Stimulated activated effector memory CD8-positive, alpha-beta T cell treated with anti-CD3 and anti-CD28 coated beads, Interleukin-12 subunit alpha, Interleukin-12 subunit beta, amount 100 ng/mL, for 72 hours (primary cell): Measurements from ENCODE around the gene TSPEAR.
"Not testable (repeated sequence)": the region's sequence is repeated elsewhere in the genome, so short reads cannot be mapped to it uniquely, and the experiment has no call there.

Experiments
- ATAC-seq: fragments of 150-1000 bp; cut with Tn5 transposase; 2 replicates; pipeline ENCODE4 v1.10.0; 2021
- DNase-seq, 2 donors: peaks; one replicate each; pipeline ENCODE4 v3.0.0; 2021 to 2022; ENCODE audit warnings: low spot score in 2 of 2
- H3K27ac Mint-ChIP-seq: one replicate; pipeline ENCODE4 v1.8.0; 2022; ENCODE audit warnings: mild to moderate bottlenecking, mixed read lengths
- H3K36me3 Mint-ChIP-seq: one replicate; pipeline ENCODE4 v1.8.0; 2022; ENCODE audit warnings: mild to moderate bottlenecking, mixed read lengths
- H3K4me1 Mint-ChIP-seq: one replicate; pipeline ENCODE4 v1.8.0; 2022; ENCODE audit warnings: mixed read lengths
- H3K4me3 Mint-ChIP-seq: one replicate; pipeline ENCODE4 v1.8.0; 2022; ENCODE audit warnings: mild to moderate bottlenecking, mixed read lengths
- H3K9me3 Mint-ChIP-seq: one replicate; pipeline ENCODE4 v1.8.0; 2022; ENCODE audit warnings: mixed read lengths

Gene TSPEAR

DNA sequence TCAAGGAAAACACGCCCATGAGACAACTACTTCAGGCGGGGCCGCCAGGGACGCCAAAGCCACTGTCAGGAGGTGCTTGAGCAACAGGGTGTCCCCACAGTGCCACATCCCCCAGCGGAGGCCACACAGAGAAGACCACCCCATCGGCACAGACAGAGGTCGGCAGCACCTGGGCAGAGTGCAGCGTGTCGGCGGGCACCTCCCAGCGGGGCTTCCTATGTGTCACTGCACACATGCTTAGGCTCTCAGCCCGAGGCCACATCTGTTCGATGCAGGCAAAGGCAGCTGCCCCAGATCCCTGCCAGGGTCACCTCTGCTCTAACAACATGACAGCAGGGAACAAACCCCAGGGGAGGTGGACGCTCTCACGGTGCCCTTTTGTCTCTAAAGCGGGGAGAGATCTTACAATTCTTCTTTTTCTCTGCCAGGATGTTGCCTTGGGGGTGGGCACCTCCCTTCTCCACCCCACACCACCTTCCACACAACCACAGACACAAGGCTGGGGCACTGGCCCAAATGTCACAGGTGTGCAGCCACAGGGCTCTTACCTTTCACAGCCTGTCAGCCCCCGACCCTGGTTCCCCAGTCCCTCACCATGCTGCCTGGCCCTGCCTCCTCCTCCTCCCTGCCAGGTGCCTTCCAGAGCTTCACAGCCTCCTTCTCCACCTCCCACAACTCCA is 95.3 kb downstream of the TSPEAR start:
- peaks cover 45% of the 10 kb centered on the region for H3K4me1 Mint-ChIP-seq
- H3K27ac Mint-ChIP-seq: peak overlapping the region; percentile 91
- ATAC-seq: no peak
- no peaks in the 10 kb centered on the region for H3K36me3 Mint-ChIP-seq
- peaks cover 21% of the 10 kb centered on the region for H3K9me3 Mint-ChIP-seq
- no peak overlapping the region for H3K4me3 Mint-ChIP-seq
- peak in 1 of 2 donors; percentile 38 for DNase-seq

DNA sequence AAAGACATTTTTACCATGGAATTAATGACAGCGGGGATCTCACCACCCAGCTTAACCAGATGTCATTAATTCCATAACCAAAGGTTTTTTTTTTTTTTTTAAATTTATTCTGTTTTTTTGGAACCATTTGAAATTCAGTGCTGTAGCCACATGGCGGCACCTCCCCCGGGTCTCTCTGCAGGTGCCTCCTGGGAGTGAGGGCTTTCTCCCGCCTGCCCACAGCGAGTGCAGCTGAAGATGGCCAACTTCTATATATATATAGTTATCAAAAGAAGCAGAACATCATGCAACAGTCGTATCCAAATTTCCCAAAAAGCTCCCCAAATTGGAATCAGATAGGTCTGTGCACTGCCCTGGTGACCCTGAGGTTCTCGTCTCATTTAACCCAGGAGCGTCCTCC is 95.9 kb downstream of the TSPEAR start:
- ATAC-seq: no peak
- H3K4me3 Mint-ChIP-seq: no peak overlapping the region
- no peak for DNase-seq
- peaks cover 45% of the 10 kb centered on the region for H3K4me1 Mint-ChIP-seq
- no peaks in the 10 kb centered on the region for H3K36me3 Mint-ChIP-seq
- H3K27ac Mint-ChIP-seq: no peak overlapping the region
- peaks cover 19% of the 10 kb centered on the region for H3K9me3 Mint-ChIP-seq

DNA sequence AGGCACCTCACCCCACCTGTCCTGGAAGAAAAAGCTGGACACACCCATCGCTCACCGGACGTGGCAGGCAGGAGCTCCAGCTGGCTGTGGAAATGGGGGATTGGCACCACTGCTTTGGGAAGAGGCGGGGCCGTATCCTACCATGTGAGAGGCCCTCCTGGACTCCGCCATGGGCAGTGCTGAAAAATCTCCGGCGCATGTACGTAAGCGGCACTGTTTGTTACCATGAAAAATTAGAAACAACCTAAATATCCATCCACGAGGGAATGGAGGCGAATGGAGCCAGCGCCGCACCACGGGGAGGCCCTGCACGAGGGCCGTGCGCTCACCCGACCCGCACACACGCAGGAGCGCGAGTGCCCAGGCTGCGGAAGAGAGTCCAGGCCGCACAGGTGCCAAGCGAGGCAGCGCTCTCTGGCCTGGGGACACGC is 96.4 kb downstream of the TSPEAR start:
- DNase-seq (peak in 1 of 2 donors; percentile 37), ATAC-seq (no peak)
- Mint-ChIP-seq H3K9me3 (peaks cover 16% of the 10 kb centered on the region), H3K27ac (no peak overlapping the region), H3K4me1 (peaks cover 45% of the 10 kb centered on the region), H3K4me3 (no peak overlapping the region), H3K36me3 (no peaks in the 10 kb centered on the region)

DNA sequence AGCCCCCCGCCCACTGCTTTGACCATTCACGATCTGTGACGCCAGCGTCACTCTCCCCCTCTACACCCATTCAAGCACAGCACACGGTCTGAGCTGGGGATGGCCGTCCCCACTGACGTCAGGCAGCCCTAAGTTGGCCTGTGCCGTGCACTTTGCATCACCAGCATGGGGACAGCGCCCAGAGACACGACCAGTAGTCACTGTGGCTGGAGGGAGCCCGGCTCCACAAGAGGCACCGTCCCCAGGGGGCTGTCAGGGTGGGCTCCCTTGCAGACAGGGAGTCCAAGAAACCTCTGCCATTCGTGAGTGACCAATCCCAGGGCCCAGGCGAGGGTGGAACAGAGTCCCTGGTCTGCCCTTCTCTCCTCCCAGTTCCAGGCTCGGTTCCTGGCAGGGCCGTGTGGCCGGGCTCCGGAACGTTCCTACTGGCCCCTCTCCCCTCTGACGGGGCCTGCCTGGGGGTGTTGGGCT is 97.2 kb downstream of the TSPEAR start:
- H3K4me3 Mint-ChIP-seq: no peak overlapping the region
- ATAC-seq (no peak), DNase-seq (peak in 1 of 2 donors; percentile 36)
- peaks cover 16% of the 10 kb centered on the region for H3K9me3 Mint-ChIP-seq
- H3K27ac Mint-ChIP-seq: no peak overlapping the region
- no peaks in the 10 kb centered on the region for H3K36me3 Mint-ChIP-seq
- H3K4me1 Mint-ChIP-seq: peaks cover 38% of the 10 kb centered on the region

DNA sequence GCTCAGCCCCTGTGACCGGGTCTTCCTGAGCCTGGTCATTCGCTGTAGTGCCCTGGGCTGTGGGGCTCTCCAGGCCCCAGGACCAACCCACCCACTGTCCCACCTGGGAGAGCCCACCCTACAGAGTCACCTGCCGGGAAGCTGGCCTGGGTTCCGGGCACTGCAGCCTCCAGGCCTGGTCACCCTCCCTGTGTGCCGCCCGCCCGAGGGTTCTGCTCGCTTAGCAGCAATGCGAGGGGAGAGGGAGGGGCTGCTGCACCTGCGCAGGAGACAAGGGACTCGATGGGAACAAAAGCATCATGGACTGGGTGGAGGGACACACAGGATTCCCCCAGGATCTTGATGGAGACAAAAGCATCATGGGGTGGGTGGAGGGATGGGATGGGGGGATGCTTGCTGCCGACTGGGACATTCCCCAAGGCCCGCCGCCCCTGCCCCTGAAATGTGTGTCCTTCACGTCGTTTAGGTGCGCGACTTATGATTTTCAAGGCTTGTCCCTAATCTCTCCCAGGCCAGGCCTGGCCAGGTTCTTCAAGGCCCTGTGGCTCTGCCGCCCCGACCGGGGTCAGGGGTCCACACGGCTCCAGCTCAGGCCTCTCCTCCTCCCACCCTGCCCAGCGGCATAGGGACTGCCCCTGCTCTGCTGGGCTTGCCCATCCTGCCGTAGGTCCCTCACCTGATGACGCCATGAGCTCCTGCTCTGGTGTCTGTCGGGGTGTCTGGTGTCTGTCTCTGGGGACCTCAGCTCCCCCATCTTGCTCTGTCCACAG is 97.8 kb downstream of the TSPEAR start:
- no peak for ATAC-seq

DNA sequence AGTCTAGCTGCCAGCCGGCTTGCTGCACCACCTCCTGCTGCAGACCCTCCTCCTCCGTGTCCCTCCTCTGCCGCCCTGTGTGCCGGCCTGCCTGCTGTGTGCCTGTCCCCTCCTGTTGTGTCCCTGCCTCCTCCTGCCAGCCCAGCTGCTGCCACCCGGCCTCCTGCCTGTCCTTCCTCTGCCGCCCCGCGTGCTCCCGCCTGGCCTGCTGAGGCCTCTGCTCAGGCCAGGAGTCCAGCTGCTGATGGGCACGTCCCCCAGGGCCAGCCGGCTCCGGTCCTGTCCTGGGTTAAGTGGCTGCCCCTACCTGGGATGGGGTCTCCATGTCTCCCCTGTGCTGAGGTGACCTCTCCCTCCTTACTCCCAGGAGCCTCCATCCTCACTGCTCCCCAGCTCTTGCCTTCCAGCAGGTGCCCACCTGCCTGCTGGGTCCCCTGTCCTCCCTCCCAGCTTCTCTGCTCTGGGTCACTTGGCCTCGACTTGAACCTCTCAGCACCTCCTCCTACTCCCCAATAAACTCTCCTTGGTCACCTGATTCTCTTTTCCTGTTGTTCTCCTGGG is 98.6 kb downstream of the TSPEAR start:
- Mint-ChIP-seq H3K9me3 (peaks cover 18% of the 10 kb centered on the region), H3K27ac (peak overlapping the region; percentile 48), H3K4me1 (peaks cover 24% of the 10 kb centered on the region), H3K4me3 (no peak overlapping the region), H3K36me3 (no peaks in the 10 kb centered on the region)
- DNase-seq (peak in 1 of 2 donors; percentile 43), ATAC-seq (no peak)

More for the DNA sequence above, 97.8 kb downstream of the TSPEAR start:
- Mint-ChIP-seq H3K4me3 (no peak overlapping the region), H3K36me3 (no peaks in the 10 kb centered on the region), H3K27ac (peak overlapping the region; percentile 48), H3K9me3 (peaks cover 18% of the 10 kb centered on the region), H3K4me1 (peaks cover 32% of the 10 kb centered on the region)
- peak in 1 of 2 donors; percentile 38 for DNase-seq

DNA sequence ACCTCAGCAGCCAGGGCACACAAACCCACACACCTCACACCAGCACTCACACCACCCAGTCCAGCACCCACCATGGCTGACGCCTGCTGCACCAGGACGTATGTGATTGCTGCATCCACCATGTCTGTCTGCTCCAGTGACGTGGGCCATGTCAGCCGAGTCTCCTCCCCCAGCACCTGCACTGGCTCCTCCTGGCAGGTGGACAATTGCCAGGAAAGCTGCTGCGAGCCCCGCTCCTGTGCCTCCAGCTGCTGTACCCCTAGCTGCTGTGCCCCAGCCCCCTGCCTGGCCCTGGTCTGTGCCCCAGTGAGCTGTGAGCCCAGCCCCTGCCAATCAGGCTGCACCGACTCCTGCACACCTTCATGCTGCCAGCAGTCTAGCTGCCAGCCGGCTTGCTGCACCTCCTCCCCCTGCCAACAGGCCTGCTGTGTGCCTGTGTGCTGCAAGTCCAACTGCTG is 99.3 kb downstream of the TSPEAR start, which contains the start of gene KRTAP10-8:
Gene KRTAP10-8, plus strand, starts transcription at position 51 of the 458 bp plus-strand sequence. Its CDS starts 22 bp downstream, at position 73.
- H3K4me1 Mint-ChIP-seq: peaks cover 21% of the 10 kb centered on the region
- H3K4me3 Mint-ChIP-seq: no peak within 1 kb of the TSS
- H3K27ac Mint-ChIP-seq: peak within 1 kb of the TSS; percentile 48
- DNase-seq: no peak
- no peak for ATAC-seq
- H3K9me3 Mint-ChIP-seq: peaks cover 18% of the 10 kb centered on the region
- H3K36me3 Mint-ChIP-seq: no peaks in the 10 kb centered on the region

DNA sequence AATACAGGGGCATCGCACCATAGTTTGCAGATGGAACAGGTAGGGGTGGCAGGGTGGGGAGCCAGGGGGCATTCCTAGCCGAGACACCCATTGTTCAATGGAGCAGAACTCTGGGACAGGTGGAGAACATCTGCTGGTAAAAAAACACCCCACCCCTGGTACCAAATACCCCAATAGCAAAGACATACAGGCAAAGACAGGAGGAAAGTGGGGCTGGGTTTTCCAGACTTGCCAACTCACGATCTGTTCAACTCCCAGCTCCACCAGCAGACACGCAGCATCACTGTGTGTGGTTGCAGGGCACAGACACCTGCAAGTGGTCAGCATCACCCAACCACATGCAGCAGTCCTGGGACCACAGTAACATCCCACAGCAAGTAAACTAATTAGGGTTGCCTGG is 99.8 kb downstream of the TSPEAR start:
- H3K27ac Mint-ChIP-seq: no peak overlapping the region
- no peaks in the 10 kb centered on the region for H3K36me3 Mint-ChIP-seq

DNA sequence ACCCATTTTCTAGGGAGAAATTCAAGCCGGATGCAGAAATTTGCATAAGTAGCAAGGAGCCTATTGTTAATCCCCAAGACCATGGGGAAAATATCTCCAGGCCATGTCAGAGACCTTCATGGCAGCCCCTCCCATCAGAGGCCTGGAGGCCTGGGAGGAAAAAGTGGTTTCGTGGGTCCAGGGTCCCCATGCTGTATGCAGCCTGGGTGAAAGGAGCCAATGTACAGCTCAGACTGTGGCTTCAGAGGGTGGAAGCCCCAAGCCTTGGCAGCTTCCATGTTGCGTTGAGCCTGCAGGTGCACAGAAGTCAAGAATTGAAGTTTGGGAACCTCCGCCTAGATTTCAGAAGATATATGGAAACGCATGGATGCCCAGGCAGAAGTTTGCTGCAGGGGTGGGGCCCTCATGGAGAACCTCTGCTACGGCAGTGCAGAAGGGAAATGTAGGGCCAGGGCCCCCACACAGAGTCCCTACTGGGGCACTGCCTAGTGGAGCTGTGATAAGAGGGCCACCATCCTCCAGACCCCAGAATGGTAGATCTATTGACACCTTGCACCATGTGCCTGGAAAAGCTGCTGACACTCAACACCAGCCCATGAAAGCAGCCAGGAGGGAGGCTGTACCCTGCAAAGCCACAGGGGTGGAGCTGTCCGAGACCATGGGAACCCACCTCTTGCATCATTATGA is 101.1 kb downstream of the TSPEAR start:
- peaks cover 18% of the 10 kb centered on the region for H3K9me3 Mint-ChIP-seq

More for the DNA sequence above, 99.8 kb downstream of the TSPEAR start:
- no peak for DNase-seq
- no peak overlapping the region for H3K4me3 Mint-ChIP-seq
- no peak for ATAC-seq
- H3K9me3 Mint-ChIP-seq: peaks cover 18% of the 10 kb centered on the region
- H3K4me1 Mint-ChIP-seq: peaks cover 16% of the 10 kb centered on the region

DNA sequence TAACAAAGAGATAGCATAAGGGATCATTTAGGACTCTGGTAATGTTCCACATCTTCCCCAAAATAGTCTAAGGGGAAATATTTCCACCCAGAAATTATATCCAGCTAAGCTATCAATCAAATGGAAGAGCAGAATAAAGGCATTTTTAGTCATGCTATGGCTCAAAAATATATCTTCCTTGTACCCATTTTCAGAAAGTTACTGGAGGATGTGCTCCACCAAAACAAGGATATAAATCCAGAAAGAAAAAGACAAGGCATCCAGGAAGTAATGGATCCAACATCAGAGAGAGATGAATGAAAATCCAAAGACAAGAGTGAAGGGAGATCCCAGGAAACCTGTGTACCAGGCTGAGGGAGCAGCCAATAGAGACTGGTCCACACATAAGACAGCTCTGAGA is 102.2 kb downstream of the TSPEAR start:
- ATAC-seq: no peak
- Mint-ChIP-seq H3K4me1 (peaks cover 6% of the 10 kb centered on the region), H3K36me3 (no peaks in the 10 kb centered on the region), H3K4me3 (no peak overlapping the region), H3K9me3 (peaks cover 18% of the 10 kb centered on the region), H3K27ac (no peak overlapping the region)
- DNase-seq: no peak

More for the DNA sequence above, 101.1 kb downstream of the TSPEAR start:
- not testable (repeated sequence) for ATAC-seq, DNase-seq, H3K36me3 Mint-ChIP-seq, H3K4me3 Mint-ChIP-seq, H3K27ac Mint-ChIP-seq, H3K4me1 Mint-ChIP-seq

DNA sequence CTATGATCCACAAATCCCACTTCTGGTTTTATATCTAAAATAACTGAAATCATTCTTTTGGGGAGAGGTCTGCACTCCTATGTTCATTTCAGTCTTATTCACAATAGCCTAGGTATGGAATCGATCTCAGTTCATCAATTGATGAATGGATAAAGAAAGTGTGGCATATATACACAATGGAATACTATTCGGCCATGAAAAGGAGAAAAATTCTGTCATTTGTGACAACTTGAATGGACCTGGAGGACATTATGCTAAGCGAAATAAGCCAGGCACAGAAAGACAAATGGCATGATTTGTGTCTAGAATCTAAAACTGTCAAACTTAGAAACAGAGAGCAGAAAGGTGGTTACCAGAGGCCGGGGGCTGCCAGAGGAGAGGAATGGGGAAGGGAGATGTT is 104.9 kb downstream of the TSPEAR start:
- DNase-seq (no peak), ATAC-seq (no peak)
- H3K27ac Mint-ChIP-seq: no peak overlapping the region
- no peaks in the 10 kb centered on the region for H3K36me3 Mint-ChIP-seq
- H3K4me3 Mint-ChIP-seq: no peak overlapping the region
- H3K4me1 Mint-ChIP-seq: peaks cover 4% of the 10 kb centered on the region
- H3K9me3 Mint-ChIP-seq: peaks cover 17% of the 10 kb centered on the region

DNA sequence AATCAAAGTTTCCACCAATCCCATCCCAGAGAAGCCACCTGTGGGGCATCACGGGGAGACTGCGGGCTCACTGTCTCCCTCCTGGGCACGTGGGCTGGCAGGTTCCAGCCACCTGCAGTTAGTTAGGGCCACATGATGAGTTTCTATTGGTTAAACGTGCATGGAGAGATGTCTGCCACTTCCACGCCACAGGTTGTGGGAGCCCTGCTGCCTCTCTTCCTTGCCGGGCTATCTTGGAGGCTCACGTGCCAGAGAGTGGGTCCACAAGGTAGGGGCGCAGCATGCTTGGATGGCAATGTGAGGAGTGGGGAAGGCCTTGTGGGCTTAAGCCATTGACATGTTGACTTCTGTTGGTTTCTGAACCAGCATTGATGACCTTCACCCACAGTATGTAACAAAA is 107.5 kb downstream of the TSPEAR start:
- H3K4me3 Mint-ChIP-seq: no peak overlapping the region

DNA sequence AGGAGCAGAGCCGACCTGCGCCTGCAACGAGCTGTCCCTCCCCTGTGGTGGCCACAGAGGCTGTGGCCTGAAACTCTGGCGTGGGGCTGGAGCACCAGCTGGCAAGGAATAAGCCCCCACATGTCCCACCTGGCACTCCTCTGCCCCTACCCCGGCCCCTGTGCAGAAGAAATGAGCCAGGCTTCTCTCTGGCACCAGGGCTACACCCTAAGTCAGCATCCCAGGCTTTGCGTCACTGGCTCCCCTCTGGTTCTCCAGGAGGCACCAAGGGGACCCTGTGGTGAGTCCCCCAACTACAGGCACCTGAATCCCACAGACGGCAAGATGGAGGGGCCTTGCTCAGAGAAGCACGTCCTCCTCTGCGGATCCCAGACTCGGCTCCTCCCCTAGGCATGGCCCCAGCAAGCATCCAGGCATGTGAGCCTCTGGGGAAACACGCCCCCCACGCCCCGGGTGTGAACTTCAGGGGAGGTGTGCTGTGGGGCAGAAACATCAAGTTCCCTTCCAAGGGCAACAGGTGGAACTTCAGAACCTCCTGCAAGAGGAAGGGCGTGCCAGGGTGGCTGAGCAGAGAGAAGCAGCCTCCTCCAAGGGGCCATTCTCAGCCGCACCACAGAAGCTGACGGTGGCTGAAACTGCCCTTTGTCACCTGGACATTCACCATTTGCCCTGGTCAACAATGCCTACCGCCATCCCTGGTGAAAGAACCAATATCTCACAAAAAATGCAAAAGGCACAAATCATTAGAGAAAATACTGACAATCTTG is 108.1 kb downstream of the TSPEAR start:
- peaks cover 3% of the 10 kb centered on the region for H3K9me3 Mint-ChIP-seq
- peaks cover 6% of the 10 kb centered on the region for H3K4me1 Mint-ChIP-seq
- ATAC-seq: no peak
- H3K27ac Mint-ChIP-seq: no peak overlapping the region
- no peaks in the 10 kb centered on the region for H3K36me3 Mint-ChIP-seq
- DNase-seq: no peak
- no peak overlapping the region for H3K4me3 Mint-ChIP-seq

More for the DNA sequence above, 107.5 kb downstream of the TSPEAR start:
- ATAC-seq: no peak
- H3K27ac Mint-ChIP-seq: no peak overlapping the region
- peaks cover 6% of the 10 kb centered on the region for H3K4me1 Mint-ChIP-seq
- H3K9me3 Mint-ChIP-seq: peaks cover 2% of the 10 kb centered on the region
- DNase-seq: no peak
- no peaks in the 10 kb centered on the region for H3K36me3 Mint-ChIP-seq

DNA sequence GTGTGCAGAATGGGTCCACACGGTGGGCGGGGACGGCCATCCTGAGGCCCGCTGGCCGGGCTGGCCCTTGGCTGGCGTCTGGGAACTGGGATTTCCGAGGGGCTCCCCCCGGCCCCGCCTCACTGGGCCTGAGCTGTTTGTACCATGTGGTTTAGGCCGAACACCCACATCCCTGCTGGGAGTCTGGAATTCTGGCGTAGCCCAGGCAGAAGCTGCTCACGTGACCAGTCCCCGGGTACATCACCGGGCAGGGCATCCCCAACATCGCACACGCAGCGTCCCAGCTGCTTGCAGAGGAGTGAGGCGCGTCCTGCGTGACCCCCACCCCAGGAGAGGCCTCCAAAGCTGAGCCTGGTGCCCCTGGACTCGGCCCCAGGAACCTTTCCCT is 108.9 kb downstream of the TSPEAR start:
- H3K4me3 Mint-ChIP-seq: no peak overlapping the region
- H3K27ac Mint-ChIP-seq: no peak overlapping the region
- peaks cover 3% of the 10 kb centered on the region for H3K9me3 Mint-ChIP-seq
- no peak for ATAC-seq
- no peak for DNase-seq
- no peaks in the 10 kb centered on the region for H3K36me3 Mint-ChIP-seq
- H3K4me1 Mint-ChIP-seq: peaks cover 6% of the 10 kb centered on the region
